ENCODE measurements around the gene NAA25. TPM values are rescaled to one million over a fixed set of nuclear protein-coding genes. Genes with fewer than 3 reads are reported as not detected.
"Not testable (repeated sequence)": the region's sequence is repeated elsewhere in the genome, so short reads cannot be mapped to it uniquely, and the experiment has no call there.

Gene NAA25
- total RNA-seq, 1 donor from 2014 or later: 32.8 TPM

DNA sequence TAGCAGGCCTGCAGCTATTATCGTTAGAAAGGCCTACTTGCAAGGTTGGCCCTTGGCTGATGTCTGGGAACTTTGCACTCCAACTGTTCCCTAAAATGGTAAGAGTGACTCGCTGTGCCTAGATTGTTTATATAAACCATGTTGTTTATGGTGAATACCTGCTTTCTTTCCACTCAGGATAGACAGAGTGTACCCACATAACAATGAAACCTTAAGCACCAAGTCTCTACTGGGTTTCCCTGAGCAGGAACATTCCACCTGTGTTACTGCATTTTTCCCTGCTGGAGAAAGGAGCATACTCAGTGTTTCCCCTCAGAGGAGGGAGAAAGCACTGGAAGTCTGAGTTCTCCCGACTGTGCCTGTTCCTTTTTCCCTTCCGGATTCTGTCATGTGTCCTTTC, 62.6 kb downstream of the NAA25 start:
- H3K4me3 ChIP-seq (ENCODE audit: insufficient read depth, low read depth, low read length): no peak overlapping the region
- Mint-ChIP-seq H3K4me1 (ENCODE audit: low read depth, unreplicated experiment) (no peaks in the 10 kb centered on the region), H3K9me3 (ENCODE audit: unreplicated experiment) (no peaks in the 10 kb centered on the region), H3K27me3 (ENCODE audit: low read depth, unreplicated experiment) (no peaks in the 10 kb centered on the region), H3K36me3 (ENCODE audit: low read depth, unreplicated experiment) (peaks cover 11% of the 10 kb centered on the region), H3K27ac (ENCODE audit: unreplicated experiment) (no peak overlapping the region), H3K4me3 (ENCODE audit: unreplicated experiment) (no peak overlapping the region)
- no peak overlapping the region for H3K4me2 ChIP-seq (ENCODE audit: low read length)
- TF ChIP-seq, protein P1, sequence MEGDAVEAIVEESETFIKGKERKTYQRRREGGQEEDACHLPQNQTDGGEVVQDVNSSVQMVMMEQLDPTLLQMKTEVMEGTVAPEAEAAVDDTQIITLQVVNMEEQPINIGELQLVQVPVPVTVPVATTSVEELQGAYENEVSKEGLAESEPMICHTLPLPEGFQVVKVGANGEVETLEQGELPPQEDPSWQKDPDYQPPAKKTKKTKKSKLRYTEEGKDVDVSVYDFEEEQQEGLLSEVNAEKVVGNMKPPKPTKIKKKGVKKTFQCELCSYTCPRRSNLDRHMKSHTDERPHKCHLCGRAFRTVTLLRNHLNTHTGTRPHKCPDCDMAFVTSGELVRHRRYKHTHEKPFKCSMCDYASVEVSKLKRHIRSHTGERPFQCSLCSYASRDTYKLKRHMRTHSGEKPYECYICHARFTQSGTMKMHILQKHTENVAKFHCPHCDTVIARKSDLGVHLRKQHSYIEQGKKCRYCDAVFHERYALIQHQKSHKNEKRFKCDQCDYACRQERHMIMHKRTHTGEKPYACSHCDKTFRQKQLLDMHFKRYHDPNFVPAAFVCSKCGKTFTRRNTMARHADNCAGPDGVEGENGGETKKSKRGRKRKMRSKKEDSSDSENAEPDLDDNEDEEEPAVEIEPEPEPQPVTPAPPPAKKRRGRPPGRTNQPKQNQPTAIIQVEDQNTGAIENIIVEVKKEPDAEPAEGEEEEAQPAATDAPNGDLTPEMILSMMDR (IDR thresholded peaks at IDR 0.05; ENCODE audit: insufficient read depth, low read depth, low read length): no peak
- TF ChIP-seq EZH2 (IDR thresholded peaks at IDR 0.05; ENCODE audit: insufficient read depth, low read length): no peak
- H4K20me1 ChIP-seq (ENCODE audit: insufficient read depth, low read length): peaks cover 8% of the 10 kb centered on the region
- peaks cover 67% of the 10 kb centered on the region for H3K36me3 ChIP-seq (ENCODE audit: insufficient read depth, low read length)
- H3K79me2 ChIP-seq (ENCODE audit: insufficient read depth, low read length): peaks cover 7% of the 10 kb centered on the region
- H3K27ac ChIP-seq (ENCODE audit: low read depth, low read length): no peak overlapping the region
- FAIRE-seq (no peak), DNase-seq (ENCODE audit: low read depth) (no peak)
- no peak overlapping the region for H3K9ac ChIP-seq (ENCODE audit: low read length)
- no peaks in the 10 kb centered on the region for H3K9me3 ChIP-seq (ENCODE audit: insufficient read depth, low read depth, low read length)
- H2AFZ ChIP-seq (ENCODE audit: low read depth, low read length): no peak overlapping the region
- H3K4me1 ChIP-seq (ENCODE audit: insufficient read depth, low read length): no peaks in the 10 kb centered on the region
- H3K27me3 ChIP-seq (ENCODE audit: insufficient read depth, low read length): no peaks in the 10 kb centered on the region

DNA sequence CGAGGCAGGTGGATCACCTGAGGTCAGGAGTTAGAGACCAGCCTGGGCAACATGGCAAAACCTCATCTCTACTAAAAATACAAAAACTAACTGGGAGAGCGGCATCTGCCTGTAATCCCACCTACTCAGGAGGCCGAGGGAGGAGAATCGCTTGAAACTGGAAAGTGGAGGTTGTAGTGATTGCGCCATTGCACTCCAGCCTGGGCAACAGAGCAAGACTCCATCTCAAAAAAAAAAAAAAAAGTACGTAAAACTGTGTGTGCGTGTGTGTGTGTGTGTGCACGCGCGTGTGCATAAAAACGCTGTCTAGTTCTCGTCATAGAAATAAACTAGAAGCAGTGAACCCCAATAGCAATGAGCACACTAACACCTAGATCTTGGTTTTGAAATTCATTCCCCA, 72.0 kb downstream of the NAA25 start:
- H2AFZ ChIP-seq (ENCODE audit: low read depth, low read length); H3K4me1 Mint-ChIP-seq (ENCODE audit: low read depth, unreplicated experiment); FAIRE-seq; H3K9ac ChIP-seq (ENCODE audit: low read length); H3K79me2 ChIP-seq (ENCODE audit: insufficient read depth, low read length); H3K4me3 Mint-ChIP-seq (ENCODE audit: unreplicated experiment); H3K9me3 ChIP-seq (ENCODE audit: insufficient read depth, low read depth, low read length); H3K4me3 ChIP-seq (ENCODE audit: insufficient read depth, low read depth, low read length); DNase-seq (ENCODE audit: low read depth); H4K20me1 ChIP-seq (ENCODE audit: insufficient read depth, low read length); H3K27ac Mint-ChIP-seq (ENCODE audit: unreplicated experiment); H3K27me3 Mint-ChIP-seq (ENCODE audit: low read depth, unreplicated experiment); H3K4me1 ChIP-seq (ENCODE audit: insufficient read depth, low read length); H3K27ac ChIP-seq (ENCODE audit: low read depth, low read length); H3K4me2 ChIP-seq (ENCODE audit: low read length); H3K9me3 Mint-ChIP-seq (ENCODE audit: unreplicated experiment); H3K27me3 ChIP-seq (ENCODE audit: insufficient read depth, low read length): not testable (repeated sequence)
- peaks cover 64% of the 10 kb centered on the region for H3K36me3 ChIP-seq (ENCODE audit: insufficient read depth, low read length)
- peaks cover 13% of the 10 kb centered on the region for H3K36me3 Mint-ChIP-seq (ENCODE audit: low read depth, unreplicated experiment)

DNA sequence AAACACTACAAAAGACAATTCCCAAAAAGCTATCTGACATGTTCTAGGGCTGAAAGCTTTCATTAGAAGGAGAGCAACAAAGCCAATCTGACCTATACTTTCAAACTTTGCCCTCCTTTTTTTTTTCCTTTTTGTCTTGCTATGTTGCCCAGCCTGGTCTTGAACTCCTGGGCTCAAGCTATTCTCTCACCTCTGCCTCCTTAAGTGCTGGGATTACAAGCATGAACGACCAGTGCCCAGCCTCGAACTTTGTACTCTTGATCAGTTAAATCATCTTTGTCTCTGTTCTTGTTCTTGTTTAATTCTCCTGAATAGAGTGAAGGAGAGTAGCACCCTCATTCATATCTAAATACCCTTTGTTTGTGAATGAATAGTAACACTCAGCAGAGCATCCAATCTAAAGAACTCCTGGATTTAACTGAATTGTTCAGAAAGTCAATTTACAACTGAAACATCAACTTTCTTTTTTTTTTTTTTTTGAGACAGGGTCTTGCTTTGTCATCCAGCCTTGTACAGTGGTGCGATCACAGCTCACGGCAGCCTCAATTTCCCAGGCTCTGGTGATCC, 73.3 kb downstream of the NAA25 start:
- no peak overlapping the region for H2AFZ ChIP-seq (ENCODE audit: low read depth, low read length)
- no peaks in the 10 kb centered on the region for H3K27me3 Mint-ChIP-seq (ENCODE audit: low read depth, unreplicated experiment)
- no peaks in the 10 kb centered on the region for H3K4me1 ChIP-seq (ENCODE audit: insufficient read depth, low read length)
- H3K9me3 ChIP-seq (ENCODE audit: insufficient read depth, low read depth, low read length): no peaks in the 10 kb centered on the region
- H3K27me3 ChIP-seq (ENCODE audit: insufficient read depth, low read length): no peaks in the 10 kb centered on the region
- H4K20me1 ChIP-seq (ENCODE audit: insufficient read depth, low read length): no peaks in the 10 kb centered on the region
- H3K4me3 ChIP-seq (ENCODE audit: insufficient read depth, low read depth, low read length): no peak overlapping the region
- peaks cover 57% of the 10 kb centered on the region for H3K36me3 ChIP-seq (ENCODE audit: insufficient read depth, low read length)
- TF ChIP-seq EZH2 (IDR thresholded peaks at IDR 0.05; ENCODE audit: insufficient read depth, low read length): no peak
- TF ChIP-seq, protein P1 (IDR thresholded peaks at IDR 0.05; ENCODE audit: insufficient read depth, low read depth, low read length): no peak
- no peak overlapping the region for H3K27ac ChIP-seq (ENCODE audit: low read depth, low read length)
- peaks cover 2% of the 10 kb centered on the region for H3K4me1 Mint-ChIP-seq (ENCODE audit: low read depth, unreplicated experiment)
- H3K27ac Mint-ChIP-seq (ENCODE audit: unreplicated experiment): no peak overlapping the region
- peaks cover 3% of the 10 kb centered on the region for H3K79me2 ChIP-seq (ENCODE audit: insufficient read depth, low read length)
- no peak overlapping the region for H3K4me2 ChIP-seq (ENCODE audit: low read length)
- H3K36me3 Mint-ChIP-seq (ENCODE audit: low read depth, unreplicated experiment): peaks cover 13% of the 10 kb centered on the region
- FAIRE-seq: no peak
- no peak for DNase-seq (ENCODE audit: low read depth)
- H3K4me3 Mint-ChIP-seq (ENCODE audit: unreplicated experiment): no peak overlapping the region
- H3K9me3 Mint-ChIP-seq (ENCODE audit: unreplicated experiment): no peaks in the 10 kb centered on the region
- H3K9ac ChIP-seq (ENCODE audit: low read length): no peak overlapping the region
